Activated T-cell treated with anti-CD3 and anti-CD28 coated beads, Interleukin-2, amount 50 U/mL, for 72 hours (primary cell): ENCODE results near the gene IGSF10. TPM values are rescaled to one million over a fixed set of nuclear protein-coding genes. Genes with fewer than 3 reads are reported as not detected.

Source experiments
- ATAC-seq, 2 donors: fragments of 150-1000 bp; cut with Tn5 transposase; replicated peaks in 1 of 2; 2 replicates each; pipeline ENCODE4 v1.10.0; 2021; ENCODE audit warnings: moderate library complexity in 2 of 2, mild to moderate bottlenecking in 1 of 2
- DNase-seq, 2 donors: peaks; one replicate each; pipeline ENCODE4 v3.0.0; 2021 to 2022; ENCODE audit warnings: mixed read lengths in 1 of 2
- H3K27ac Mint-ChIP-seq: one replicate; pipeline ENCODE4 v1.8.0; 2022; ENCODE audit warnings: mild to moderate bottlenecking, moderate library complexity, mixed read lengths
- H3K27me3 Mint-ChIP-seq: one replicate; pipeline ENCODE4 v1.8.0; 2022; ENCODE audit warnings: low read depth, mixed read lengths
- H3K36me3 Mint-ChIP-seq, 2 donors: one replicate each; pipeline ENCODE4 v1.8.0; 2022; ENCODE audit warnings: mixed read lengths in 2 of 2, mild to moderate bottlenecking in 1 of 2; ENCODE audit not compliant: insufficient read depth in 2 of 2
- H3K4me1 Mint-ChIP-seq: one replicate; pipeline ENCODE4 v1.8.0; 2022; ENCODE audit warnings: low read depth, mixed read lengths
- H3K4me3 Mint-ChIP-seq, 2 donors: one replicate each; pipeline ENCODE4 v1.8.0; 2022; ENCODE audit warnings: mild to moderate bottlenecking in 2 of 2, mixed read lengths in 2 of 2, moderate library complexity in 2 of 2
- H3K9me3 Mint-ChIP-seq, 2 donors: one replicate each; pipeline ENCODE4 v1.8.0; 2022; ENCODE audit warnings: mixed read lengths in 2 of 2
- total RNA-seq, 2 donors: library from RNA; stranded (reverse); gene quantifications; one replicate each; pipeline ENCODE4 v1.2.3, GENCODE V29; 2022

The IGSF10 gene
- total RNA-seq, 2 donors from 2014 or later, result not detected

DNA sequence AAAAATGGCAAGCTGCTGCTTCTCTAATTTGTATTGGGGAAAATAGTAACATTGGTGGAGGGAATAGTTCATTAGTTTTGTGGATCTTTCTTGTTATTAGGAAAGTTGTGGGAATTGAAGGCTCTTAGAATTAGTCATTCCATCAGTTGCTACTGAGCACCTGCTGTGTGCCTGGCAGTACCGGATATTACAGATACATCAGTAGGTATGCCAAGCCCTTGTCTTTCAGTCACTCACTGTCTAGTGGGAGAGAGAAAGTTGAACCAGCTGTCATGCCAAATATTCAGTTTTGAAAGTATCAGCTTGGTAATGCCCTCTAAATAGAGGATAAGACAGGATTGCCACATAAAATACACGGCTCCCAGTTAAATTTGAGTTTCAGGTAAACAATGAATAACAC is 32.5 kb downstream of the IGSF10 start:
- Mint-ChIP-seq H3K9me3 (peaks cover 0 to 1% of the 10 kb centered on the region in 2 donors), H3K27me3 (no peaks in the 10 kb centered on the region), H3K27ac (no peak overlapping the region), H3K36me3 (peaks cover 0 to 2% of the 10 kb centered on the region in 2 donors), H3K4me1 (no peaks in the 10 kb centered on the region), H3K4me3 (no peak overlapping the region)
- ATAC-seq (no peak), DNase-seq (no peak)

DNA sequence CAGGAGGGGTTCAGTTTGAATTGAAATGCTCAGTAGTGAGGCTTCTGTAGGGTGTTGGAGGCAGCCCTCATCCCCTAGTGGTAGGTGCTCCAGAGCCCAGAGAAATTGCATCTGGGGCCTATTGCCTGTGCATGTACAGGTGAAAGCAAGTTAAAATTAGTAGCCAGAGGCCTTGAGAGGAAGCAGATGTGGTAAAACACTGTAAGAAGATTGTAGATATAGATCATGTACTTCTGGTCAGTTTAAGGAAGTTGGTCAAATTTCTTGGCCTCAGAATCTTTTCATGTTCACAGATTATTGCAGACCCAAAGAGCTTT is 34.6 kb downstream of the IGSF10 start:
- Mint-ChIP-seq H3K36me3 (peaks cover 0 to 2% of the 10 kb centered on the region in 2 donors), H3K4me3 (no peak overlapping the region), H3K4me1 (no peaks in the 10 kb centered on the region), H3K9me3 (peaks cover 0 to 1% of the 10 kb centered on the region in 2 donors), H3K27ac (no peak overlapping the region), H3K27me3 (no peaks in the 10 kb centered on the region)
- DNase-seq (no peak), ATAC-seq (no peak)

DNA sequence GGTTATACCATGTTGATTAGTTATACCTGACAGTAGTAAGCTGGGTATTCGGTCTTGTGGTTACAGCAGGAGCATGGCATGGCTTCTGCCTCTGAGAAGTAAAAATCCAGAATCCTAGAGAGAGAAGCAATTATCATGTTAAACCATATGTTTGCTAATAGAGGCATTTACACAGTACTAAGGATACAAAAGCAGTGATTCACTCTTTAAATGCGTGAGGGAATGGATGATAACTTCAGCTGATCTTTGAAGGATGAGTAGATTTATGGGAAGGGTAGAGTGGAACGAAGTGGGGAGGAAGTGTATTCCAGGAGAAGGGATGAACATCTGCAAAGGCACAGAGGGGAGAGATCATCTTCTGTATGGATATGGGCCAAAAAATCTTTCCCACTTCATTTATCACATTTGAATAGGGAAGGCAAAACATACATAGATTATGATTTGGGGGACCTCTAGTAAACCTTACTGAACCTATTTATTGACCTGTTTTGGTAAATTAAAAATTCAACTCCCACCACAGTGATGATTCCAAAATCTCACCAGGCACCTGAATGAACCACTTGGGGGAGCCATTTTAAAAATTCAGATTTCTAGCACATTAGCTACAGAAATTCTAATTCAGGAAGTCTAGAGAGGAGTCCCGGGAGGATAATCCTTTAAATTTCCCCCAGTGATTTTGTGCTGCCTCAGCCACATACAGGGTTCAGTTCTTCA is 35.1 kb downstream of the IGSF10 start:
- peaks cover 0 to under 1% of the 10 kb centered on the region in 2 donors for H3K9me3 Mint-ChIP-seq
- no peaks in the 10 kb centered on the region for H3K4me1 Mint-ChIP-seq
- H3K27ac Mint-ChIP-seq, result no peak overlapping the region
- no peaks in the 10 kb centered on the region for H3K27me3 Mint-ChIP-seq
- no peak overlapping the region for H3K4me3 Mint-ChIP-seq
- no peak for DNase-seq
- no peak for ATAC-seq
- peaks cover 0 to under 1% of the 10 kb centered on the region in 2 donors for H3K36me3 Mint-ChIP-seq

DNA sequence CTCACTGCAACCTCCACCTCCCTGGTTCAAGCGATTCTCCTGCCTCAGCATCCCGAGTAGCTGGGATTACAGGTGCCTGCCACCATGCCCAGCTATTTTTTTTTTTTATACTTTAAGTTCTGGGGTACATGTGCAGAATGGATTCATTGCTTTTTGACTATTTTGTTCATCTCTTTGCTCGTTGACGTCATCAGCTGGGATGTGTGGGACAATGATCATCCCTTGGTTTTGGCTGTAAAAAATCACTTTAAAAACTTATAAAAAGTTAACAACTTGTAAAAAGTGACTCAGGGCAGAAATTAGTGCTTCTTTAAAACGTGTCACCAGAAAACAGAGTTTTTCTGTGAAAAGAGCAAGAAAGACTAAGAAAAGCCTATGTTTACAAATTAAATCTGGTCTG is 37.8 kb downstream of the IGSF10 start:
- DNase-seq (no peak), ATAC-seq (no peak)
- H3K36me3 Mint-ChIP-seq, result no peaks in the 10 kb centered on the region
- no peak overlapping the region for H3K4me3 Mint-ChIP-seq
- H3K9me3 Mint-ChIP-seq, result no peaks in the 10 kb centered on the region
- H3K27me3 Mint-ChIP-seq, result no peaks in the 10 kb centered on the region
- H3K4me1 Mint-ChIP-seq, result no peaks in the 10 kb centered on the region
- no peak overlapping the region for H3K27ac Mint-ChIP-seq

DNA sequence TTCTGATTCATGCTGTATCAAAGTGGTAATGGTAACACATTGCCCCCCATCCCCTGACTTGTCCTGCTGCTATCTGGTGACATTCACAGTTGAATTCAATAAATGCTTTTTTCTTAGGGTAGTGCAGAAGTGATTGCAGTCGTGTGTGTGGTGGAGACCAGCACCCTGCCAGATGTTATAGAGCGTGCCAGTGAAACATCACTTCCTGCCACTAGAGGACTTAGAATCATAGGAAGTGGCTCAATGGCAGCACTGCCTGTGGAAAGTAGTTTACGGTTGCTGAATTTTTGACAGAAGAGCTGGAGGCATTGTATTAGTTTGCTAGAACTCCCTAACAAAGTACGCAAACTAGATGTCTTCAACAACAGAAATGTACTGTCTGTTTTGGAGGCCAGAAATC is 38.9 kb downstream of the IGSF10 start:
- Mint-ChIP-seq H3K4me3 (no peak overlapping the region), H3K9me3 (no peaks in the 10 kb centered on the region), H3K4me1 (no peaks in the 10 kb centered on the region), H3K27ac (no peak overlapping the region), H3K36me3 (no peaks in the 10 kb centered on the region), H3K27me3 (no peaks in the 10 kb centered on the region)
- ATAC-seq, result no peak
- no peak for DNase-seq

DNA sequence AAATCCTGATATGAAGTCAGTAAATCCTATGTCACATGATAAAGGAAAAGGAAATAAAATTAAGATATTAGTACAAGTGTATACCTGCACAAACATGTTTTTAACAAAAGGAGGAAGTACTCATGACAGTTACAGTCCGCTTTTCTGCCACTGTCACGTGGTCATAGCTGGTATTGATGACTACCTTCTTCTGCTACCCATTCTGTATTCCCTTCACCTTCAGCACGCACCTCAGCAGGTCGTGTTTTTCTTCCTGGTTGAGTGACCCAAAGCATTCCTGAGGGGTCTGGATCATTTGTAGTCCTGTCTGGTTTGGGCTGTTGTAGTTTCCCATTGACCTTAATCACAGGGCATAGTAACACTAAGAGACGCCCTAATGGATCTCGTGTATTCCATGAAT is 41.1 kb downstream of the IGSF10 start:
- Mint-ChIP-seq H3K4me3 (no peak overlapping the region), H3K27me3 (no peaks in the 10 kb centered on the region), H3K27ac (no peak overlapping the region), H3K36me3 (no peaks in the 10 kb centered on the region), H3K4me1 (no peaks in the 10 kb centered on the region), H3K9me3 (no peaks in the 10 kb centered on the region)
- DNase-seq (no peak), ATAC-seq (no peak)

DNA sequence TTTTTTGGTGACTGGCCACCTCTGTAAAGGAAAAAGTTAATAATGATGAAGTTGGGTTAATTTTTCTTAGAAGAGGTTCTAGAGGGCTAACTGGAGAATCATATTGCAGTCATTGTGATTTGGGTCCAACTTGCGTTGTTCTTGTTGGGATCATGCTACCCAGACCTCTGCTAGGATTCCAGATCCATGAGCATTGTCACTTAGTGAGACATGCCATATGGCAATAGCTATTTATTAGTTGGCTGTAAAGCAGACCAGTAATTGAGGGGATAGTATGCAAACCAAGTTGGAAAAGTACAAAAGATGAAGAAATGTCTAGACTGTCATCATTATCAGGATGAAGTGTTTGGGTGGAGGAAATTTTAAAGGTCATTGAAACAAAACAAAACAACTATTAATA is 45.6 kb downstream of the IGSF10 start:
- Mint-ChIP-seq H3K4me3 (no peak overlapping the region), H3K9me3 (no peaks in the 10 kb centered on the region), H3K36me3 (no peaks in the 10 kb centered on the region), H3K4me1 (no peaks in the 10 kb centered on the region), H3K27me3 (no peaks in the 10 kb centered on the region), H3K27ac (no peak overlapping the region)
- ATAC-seq (no peak), DNase-seq (no peak)

DNA sequence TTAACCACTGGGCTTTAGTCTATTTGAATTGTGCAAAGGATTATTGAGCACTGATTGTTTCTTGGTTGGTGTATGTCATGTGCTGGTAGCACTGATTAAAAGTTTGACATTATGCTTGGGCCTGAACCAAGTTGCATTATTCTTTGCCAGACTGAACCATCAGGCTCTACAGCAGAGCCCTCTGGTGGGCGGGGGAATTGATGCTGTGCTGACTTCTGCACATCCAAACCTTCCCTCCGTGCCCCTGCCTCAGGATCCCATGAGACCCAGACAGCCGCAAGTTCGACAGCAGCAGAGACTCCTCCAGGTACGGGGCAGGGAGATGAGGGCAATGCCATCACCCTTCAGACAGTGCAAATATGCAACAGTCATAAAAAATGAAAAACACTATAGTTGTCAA is 47.9 kb downstream of the IGSF10 start:
- DNase-seq (no peak), ATAC-seq (no peak)
- Mint-ChIP-seq H3K27ac (no peak overlapping the region), H3K9me3 (no peaks in the 10 kb centered on the region), H3K4me3 (no peak overlapping the region), H3K27me3 (no peaks in the 10 kb centered on the region), H3K4me1 (no peaks in the 10 kb centered on the region), H3K36me3 (no peaks in the 10 kb centered on the region)

Other genes with a start within 250 kb of the IGSF10 start
- gene P2RY14, start 182.5 kb downstream of the IGSF10 start, total RNA-seq, result under 1 TPM; 0.34 to 0.51 TPM
- 1 to 10 TPM in 1 of 2 donors, under 1 TPM in 1; 0.70 to 2.2 TPM for gene GPR87, start 144.2 kb downstream of the IGSF10 start, total RNA-seq
- not detected for gene P2RY13, start 131.5 kb downstream of the IGSF10 start, total RNA-seq
- not detected for gene P2RY12, start 76.3 kb downstream of the IGSF10 start, total RNA-seq